ENCODE results near the gene P2RY8.

The P2RY8 gene

DNA sequence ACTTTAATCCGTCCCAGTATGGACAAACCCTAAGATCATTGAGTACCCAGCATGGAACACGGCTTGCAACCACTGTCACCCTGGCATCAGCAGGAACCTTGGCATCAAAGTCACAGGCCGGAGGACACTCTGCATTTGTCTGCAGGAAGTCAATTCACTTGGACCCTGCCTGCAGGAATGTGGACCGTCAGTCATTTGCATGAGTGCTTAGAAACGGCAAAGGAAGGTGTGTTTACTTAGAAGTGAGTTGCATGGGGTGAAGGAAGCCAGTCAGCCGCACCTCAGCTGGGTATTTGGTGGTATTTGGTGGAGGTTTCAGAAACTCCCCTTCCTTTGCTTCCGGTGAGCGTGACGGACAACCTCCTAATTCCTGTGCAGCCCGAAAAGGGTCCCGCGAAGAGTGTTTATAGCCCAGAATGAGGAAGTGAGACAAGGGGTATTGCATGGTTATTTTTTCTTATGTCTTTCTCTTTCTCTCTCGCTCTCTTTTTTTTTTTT lies 15.5 kb downstream of the P2RY8 start:
- TF ChIP-seq CTCF (IDR thresholded peaks at IDR 0.05; ENCODE audit: low read depth, low read length), result no peak
- no peak for DNase-seq (ENCODE audit: extremely low read depth, low read depth)

- no peak for DNase-seq (ENCODE audit: extremely low read depth, low read depth)
- TF ChIP-seq CTCF (IDR thresholded peaks at IDR 0.05; ENCODE audit: low read depth, low read length), result no peak
Observed at GRCh38 chrX:1520350-1520749, 16.6 kb downstream of the P2RY8 start.

- no peak for TF ChIP-seq CTCF (IDR thresholded peaks at IDR 0.05; ENCODE audit: low read depth, low read length)
- no peak for DNase-seq (ENCODE audit: extremely low read depth, low read depth)
Observed at GRCh38 chrX:1519022-1519497, 17.9 kb downstream of the P2RY8 start.

- no peak for DNase-seq (ENCODE audit: extremely low read depth, low read depth)
- no peak for TF ChIP-seq CTCF (IDR thresholded peaks at IDR 0.05; ENCODE audit: low read depth, low read length)
Observed at GRCh38 chrX:1518512-1518911, 18.5 kb downstream of the P2RY8 start.

DNA sequence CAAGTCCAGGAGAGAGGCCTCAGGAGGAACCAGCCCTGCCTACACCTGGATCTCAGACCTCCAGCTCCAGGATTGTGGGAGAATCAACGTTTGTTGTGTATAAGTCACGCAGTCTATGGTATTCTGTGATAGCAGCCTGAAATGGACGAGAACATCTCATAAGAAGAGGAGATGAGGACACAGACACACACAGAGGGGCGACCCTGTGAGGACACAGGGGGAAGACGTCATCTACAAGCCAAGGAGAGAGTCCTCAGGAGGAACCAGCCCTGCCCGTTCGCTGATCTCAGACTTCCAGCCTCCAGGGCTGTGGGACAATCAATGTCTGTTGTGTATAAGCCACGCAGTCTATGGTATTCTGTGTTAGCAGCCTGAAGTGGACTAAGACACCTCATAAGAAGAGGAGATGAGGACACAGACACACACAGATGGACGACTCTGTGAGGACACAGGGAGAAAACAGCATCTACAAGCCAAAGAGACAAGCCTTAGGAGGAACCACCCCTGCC lies 20.3 kb downstream of the P2RY8 start:
- DNase-seq (ENCODE audit: extremely low read depth, low read depth), result no peak
- no peak for TF ChIP-seq CTCF (IDR thresholded peaks at IDR 0.05; ENCODE audit: low read depth, low read length)

- no peak for TF ChIP-seq CTCF (IDR thresholded peaks at IDR 0.05; ENCODE audit: low read depth, low read length)
- DNase-seq (ENCODE audit: extremely low read depth, low read depth), result no peak
Observed at GRCh38 chrX:1511829-1512228, 25.2 kb downstream of the P2RY8 start.

- no peak for TF ChIP-seq CTCF (IDR thresholded peaks at IDR 0.05; ENCODE audit: low read depth, low read length)
- no peak for DNase-seq (ENCODE audit: extremely low read depth, low read depth)
Observed at GRCh38 chrX:1511150-1511549, 25.8 kb downstream of the P2RY8 start.
